Left lobe of liver (tissue), 2 donors: Measurements from ENCODE around the gene CRY2. TPM values are rescaled to one million over a fixed set of nuclear protein-coding genes. Genes with fewer than 3 reads are reported as not detected.

Experiments used
- ATAC-seq: fragments of 200-7000 bp; cut with Tn5 transposase; one replicate; pipeline ENCODE4 v1.9.1; 2020; ENCODE audit warnings: mild to moderate bottlenecking, moderate library complexity
- DNase-seq: peaks from one replicate; pipeline ENCODE4 v3.0.0-alpha.2; 2020; ENCODE audit warnings: low spot score
- total RNA-seq: library from RNA; stranded (reverse); gene quantifications from one replicate; pipeline ENCODE4 v1.2.1, GENCODE V29; 2021
- donor health status: DM: no; HTN: no; CAD: no; lungs with moderate emphysema.
- donor health status: DM: no; HTN: yes; CAD: no.

The CRY2 gene
- total RNA-seq, 1 donor from 2014 or later, result 52.9 TPM

GRCh38 chr11:45846174-45846675 lies 1.1 kb upstream of the CRY2 start:
- DNase-seq (no peak), ATAC-seq (no peak)

DNA sequence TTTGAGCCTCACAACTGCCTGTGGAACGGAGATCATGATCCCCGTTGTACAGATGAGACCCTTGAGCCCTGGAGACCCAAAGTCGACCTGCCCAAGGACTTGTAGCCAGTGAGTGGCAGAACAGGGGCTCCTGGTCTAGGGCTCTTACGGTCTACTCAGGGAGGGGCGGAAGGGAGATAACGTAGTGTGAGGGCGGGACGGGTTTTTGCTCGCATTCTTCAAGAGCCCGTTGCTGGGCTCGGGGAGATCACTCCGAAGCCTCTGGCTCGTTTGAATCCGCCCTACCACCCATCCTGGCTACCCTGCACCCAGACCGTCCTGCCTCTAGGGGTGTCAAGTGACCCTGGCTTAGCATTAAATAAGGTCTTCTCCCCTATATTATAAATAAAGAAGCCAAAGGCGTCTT lies 639 bp downstream of the CRY2 start:
- ATAC-seq (peak; percentile 9), DNase-seq (peak; percentile 55)

- DNase-seq, result peak; percentile 70
- ATAC-seq, result peak; percentile 33
These were observed 1.4 kb downstream of the CRY2 start for GRCh38 chr11:45848654-45849081.

DNA sequence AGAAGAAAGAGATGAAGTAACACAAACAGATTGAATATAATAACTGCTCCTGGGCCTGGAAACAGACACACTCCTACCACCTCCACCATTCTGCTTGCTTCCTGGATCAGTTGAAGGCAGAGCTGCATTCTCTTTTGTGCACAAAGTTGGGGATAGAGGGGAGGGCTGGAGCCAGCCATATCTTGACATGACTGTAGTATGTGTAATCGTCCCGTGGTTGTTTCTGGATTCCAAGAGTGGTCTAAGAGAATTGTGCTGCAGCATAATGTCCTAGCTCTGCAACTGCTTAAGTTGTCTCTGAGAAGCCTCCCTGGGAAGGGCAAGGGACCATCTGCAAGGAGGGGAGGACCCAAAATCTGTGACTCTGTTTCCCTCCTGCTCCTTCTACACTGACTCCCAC lies 3.2 kb downstream of the CRY2 start:
- ATAC-seq (no peak), DNase-seq (no peak)

DNA sequence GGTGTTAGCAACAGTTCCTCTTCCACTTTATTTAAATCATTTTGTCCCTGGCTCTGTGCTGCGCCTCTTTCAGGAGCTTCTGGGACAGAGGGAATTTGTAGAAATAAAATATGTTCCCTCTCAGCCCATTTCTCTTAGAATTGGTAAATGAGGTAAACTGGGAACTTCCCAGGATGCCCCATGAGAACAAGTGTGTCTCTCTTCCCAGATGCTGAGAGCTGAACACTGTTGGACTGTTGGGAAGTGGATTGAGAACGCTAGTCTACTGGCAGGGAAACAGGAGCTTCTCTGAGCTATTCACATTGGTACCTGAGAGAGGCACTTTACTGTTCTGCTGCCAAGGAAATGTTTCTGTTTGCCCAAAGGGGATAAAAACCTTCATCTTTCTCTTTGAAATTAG lies 4.0 kb downstream of the CRY2 start:
- DNase-seq (no peak), ATAC-seq (no peak)

DNA sequence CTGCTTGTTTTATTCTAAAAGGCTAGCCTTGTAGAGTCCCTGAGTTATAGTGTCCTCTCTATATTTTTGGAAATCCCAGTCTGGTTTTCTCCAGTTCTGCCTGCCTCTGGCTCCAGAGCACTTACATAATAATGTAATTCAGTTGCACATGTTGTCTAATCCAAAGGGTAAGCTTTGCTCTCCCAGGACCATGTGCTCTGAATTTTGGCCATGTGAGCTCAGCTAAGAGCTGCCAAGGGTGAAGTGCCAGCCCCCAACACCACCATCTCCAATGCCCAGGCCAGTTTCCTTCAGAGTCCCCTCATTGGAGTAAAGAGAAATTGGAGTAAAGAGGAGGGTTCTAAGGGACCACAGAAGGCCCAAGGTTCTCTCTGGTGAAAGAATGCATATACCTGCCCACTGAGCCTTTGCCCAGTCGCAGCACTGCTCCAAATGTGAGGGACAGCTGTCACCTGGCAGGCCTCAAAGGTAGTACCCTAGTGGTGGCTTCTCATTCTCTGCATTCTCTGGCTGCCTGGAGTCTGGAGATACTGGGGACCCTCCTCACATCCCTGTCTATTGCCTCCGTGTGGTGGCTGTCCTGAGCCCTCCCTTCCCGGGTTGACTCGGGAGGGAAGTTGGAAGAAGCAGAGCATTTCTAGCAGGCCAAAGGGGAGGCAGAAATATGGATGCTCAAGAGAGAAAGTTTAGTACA lies 4.9 kb downstream of the CRY2 start:
- peak; percentile 45 for ATAC-seq
- DNase-seq, result peak; percentile 83

- DNase-seq (no peak), ATAC-seq (peak; percentile 40)
These were observed 5.4 kb downstream of the CRY2 start for GRCh38 chr11:45852712-45853101.

DNA sequence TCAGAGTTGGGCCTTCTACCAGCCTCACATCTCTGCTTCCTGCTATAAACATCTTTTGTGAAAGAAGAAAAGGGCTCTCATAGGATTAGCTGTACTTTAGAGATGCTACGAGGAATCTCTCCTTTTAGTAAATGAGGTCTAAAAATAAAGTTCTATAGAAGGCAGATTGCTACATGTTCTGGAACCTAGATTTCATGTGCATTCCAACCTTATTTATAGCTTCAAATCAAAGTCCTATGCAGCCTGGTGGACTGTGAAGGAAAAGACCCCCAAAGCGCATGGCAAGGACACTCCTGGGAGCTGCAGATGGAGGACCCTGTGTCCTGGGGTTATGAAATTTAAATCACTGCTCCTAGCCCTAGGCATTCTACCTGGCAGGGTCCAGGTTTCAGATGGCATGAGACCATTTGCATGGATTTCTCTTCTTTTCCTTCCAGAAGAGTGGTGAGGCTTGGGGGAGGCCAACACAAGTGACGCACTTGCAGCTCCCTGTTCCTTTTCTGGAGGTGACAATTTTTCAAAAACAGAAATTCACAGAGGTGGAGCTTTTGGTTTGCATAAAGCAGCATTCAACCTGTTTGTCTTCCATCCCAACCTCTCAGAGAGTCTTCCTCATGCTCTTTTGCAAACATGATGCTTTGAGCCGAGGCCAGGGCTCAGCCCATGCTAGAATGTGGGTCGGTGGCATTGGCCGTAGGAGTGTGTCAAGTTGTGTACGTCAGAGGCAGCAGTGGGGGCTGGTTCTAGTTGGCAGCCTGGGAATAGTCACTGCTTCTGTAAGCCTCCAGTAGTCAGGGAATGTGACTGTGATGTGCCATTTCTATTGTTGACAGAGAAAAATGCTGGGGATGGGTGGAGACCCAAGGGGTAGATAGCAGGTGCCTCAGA lies 6.3 kb downstream of the CRY2 start:
- peak; percentile 82 for DNase-seq
- ATAC-seq, result peak; percentile 53

DNA sequence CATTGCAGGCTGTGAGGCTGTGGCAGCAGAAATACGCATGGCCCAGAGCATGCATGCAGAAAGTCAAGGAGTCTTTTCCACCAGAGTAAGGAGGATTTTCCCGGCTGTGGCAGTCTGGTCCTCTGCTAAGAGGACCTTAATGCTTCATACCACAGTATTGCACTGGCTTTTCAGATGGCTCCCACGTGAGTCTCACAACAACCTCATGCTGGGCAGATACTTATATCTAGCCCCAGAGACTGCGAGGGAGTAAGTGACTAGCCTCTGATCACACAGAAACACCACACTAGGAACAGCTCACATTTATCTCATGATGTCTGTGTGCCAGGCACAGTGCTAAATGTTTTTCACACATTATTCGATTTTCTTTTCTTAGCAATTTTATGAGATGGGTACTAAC lies 8.0 kb downstream of the CRY2 start:
- ATAC-seq, result no peak
- DNase-seq, result no peak

- DNase-seq (no peak), ATAC-seq (no peak)
These were observed 8.8 kb downstream of the CRY2 start for GRCh38 chr11:45856044-45856468.

- ATAC-seq, result peak; percentile 45
- DNase-seq, result no peak
These were observed 10.7 kb downstream of the CRY2 start for GRCh38 chr11:45857961-45858474.

DNA sequence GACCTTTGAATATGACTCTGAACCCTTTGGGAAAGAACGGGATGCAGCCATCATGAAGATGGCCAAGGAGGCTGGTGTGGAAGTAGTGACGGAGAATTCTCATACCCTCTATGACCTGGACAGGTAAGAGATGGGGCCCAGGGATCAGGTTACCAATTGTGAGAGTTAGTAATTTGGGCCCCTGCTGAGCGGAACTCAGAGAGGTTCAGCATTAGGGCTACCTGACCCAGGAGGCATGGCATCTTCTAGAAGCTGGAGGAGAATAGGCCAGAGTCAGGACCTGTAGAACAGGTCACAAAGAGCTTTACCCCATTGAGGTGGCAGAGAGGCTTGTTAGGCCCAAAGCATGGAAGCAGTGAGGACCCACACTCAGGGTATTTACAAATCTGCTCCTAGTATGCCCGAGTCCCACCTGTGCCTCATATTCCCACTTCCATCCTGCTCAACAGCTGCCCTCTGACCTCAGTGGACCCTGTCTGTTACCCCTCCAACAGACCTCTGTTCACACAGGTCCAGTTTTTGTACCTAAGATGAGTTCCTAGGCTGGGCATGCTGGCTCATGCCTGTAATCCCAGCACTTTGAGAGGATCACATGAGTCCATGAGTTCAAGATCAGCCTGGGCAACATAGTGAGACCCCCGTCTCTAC lies 11.6 kb downstream of the CRY2 start:
- no peak for ATAC-seq
- DNase-seq, result no peak

DNA sequence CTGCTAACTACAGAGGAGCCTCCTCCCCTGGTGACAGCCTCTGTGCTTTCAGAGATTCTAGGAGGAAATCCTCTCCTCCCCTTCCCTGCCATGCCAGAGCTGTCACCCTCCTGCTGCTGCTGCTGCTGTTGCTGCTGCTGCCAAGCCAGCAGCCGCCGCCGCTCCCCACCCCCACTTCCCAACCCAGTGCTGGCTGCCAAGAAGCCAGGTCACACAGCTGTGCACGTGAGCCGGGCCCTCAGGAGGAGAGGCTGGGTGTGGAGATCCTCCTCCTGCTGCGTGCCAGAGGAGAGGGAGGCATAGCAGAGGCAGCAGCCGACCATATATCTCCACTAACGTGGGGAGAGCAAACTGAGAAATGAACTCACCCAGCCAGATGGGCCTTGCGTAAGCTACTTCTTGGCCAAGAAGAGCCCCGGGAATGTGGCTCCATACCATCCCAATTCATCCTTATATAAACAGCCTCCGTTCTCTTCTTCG lies 12.4 kb downstream of the CRY2 start:
- DNase-seq (peak; percentile 96), ATAC-seq (peak; percentile 84)

GRCh38 chr11:45860348-45860747 lies 13.1 kb downstream of the CRY2 start:
- ATAC-seq, result no peak
- no peak for DNase-seq

DNA sequence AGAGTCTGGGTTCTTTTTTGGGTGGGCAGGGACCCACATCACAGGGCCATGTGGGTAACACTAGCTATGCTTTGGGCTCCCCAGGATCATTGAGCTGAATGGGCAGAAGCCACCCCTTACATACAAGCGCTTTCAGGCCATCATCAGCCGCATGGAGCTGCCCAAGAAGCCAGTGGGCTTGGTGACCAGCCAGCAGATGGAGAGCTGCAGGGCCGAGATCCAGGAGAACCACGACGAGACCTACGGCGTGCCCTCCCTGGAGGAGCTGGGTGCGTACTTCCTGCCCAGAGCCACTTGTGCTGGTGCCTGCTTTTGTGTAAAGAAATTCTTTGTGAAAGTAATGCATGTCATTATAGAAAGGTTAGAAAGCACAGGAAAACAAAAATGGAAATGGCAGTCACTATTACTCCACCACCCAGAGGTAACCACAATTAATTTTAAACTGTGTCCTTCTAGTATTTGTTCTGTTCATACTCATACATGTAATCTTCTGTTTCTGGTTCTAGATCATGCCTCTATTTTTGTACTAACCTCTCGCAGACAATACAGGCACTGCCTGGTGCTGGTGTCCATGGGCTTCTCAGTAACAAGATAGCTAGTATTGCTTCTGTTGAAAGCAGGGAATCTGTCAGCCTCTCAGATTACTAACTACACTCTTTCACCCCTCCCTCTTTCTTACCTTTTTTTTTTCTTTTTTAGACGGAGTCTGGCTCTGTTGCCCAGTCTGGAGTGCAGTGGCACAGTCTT lies 13.7 kb downstream of the CRY2 start:
- no peak for DNase-seq
- no peak for ATAC-seq

- no peak for ATAC-seq
- no peak for DNase-seq
These were observed 16.8 kb downstream of the CRY2 start for GRCh38 chr11:45864041-45864440.

- DNase-seq (no peak), ATAC-seq (no peak)
These were observed 22.3 kb downstream of the CRY2 start for GRCh38 chr11:45869551-45869950.

DNA sequence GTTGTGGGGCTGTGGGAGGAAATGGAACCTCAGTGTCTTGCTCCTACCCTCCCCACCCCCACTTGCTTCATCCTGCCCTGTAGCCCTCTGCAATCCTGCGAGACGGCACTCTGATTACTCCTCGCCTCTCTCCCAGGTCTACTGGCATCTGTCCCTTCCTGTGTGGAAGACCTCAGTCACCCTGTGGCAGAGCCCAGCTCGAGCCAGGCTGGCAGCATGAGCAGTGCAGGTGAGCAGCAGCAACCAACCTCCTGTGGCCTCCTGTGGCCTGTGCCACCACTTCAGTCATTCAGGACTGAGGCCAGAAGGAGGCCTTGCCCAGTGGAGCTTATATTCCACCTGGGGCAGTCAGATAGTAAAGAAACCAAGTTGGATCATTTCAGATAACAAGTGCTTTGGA lies 23.4 kb downstream of the CRY2 start:
- ATAC-seq, result no peak
- DNase-seq, result no peak

DNA sequence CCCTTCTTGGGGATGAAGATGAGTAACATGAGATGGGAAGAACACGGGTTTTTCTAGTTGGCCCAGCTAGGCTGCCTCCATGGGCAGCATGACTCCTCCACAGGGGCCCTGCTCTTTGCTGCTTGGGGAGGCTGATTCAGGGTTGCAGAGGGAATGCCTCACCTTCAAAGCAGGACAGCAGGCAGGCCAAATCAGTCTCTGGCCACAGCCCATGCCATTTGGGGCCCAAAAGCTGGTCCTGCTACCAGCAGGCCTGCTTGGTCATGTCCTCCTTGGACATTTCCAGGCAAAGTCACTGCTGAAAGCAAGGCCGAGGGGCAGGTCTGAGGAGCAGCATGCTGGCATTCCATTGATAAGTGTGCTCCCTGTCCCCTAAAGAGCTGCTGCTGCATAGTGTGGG lies 24.4 kb downstream of the CRY2 start:
- no peak for DNase-seq

GRCh38 chr11:45872651-45873356 lies 25.5 kb downstream of the CRY2 start:
- DNase-seq, result no peak
- ATAC-seq, result peak; percentile 76

More for the DNA sequence above, 24.4 kb downstream of the CRY2 start:
- ATAC-seq, result no peak
